OCI-LY1 (cell line): ENCODE measurements around the gene MSI1.

Source experiments
- H2AFZ ChIP-seq: fragments of 200-600 bp; sonication (generic), shearing (Covaris generic); 2 replicates; pipeline ENCODE4 v1.6.0; 2014; ENCODE audit warnings: antibody characterized with exemption, mild to moderate bottlenecking, low read length
- H3F3A ChIP-seq: fragments of 200-600 bp; sonication (generic), shearing (Covaris generic); 2 replicates; pipeline ENCODE4 v1.6.0; 2014; ENCODE audit warnings: mild to moderate bottlenecking, antibody characterized with exemption, low read length, moderate library complexity; ENCODE audit not compliant: insufficient read depth
- H3K27ac ChIP-seq: fragments of 200-600 bp; sonication (generic); 2 replicates; pipeline ENCODE4 v1.5.1; 2014; ENCODE audit warnings: low read length, mixed run types, mild to moderate bottlenecking, low read depth; ENCODE audit not compliant: poor library complexity, severe bottlenecking
- H3K27me3 ChIP-seq: fragments of 200-600 bp; sonication (generic); 2 replicates; pipeline ENCODE4 v1.6.0; 2014; ENCODE audit warnings: antibody characterized with exemption, mild to moderate bottlenecking, low read length, moderate library complexity; ENCODE audit not compliant: insufficient read depth
- H3K36me3 ChIP-seq: fragments of 200-600 bp; sonication (generic); 2 replicates; pipeline ENCODE4 v1.6.1; 2014; ENCODE audit warnings: mild to moderate bottlenecking, antibody characterized with exemption, low read length, moderate library complexity, mixed read lengths; ENCODE audit not compliant: insufficient read depth
- H3K4me1 ChIP-seq: fragments of 200-600 bp; sonication (generic); 2 replicates; pipeline ENCODE4 v1.5.1; 2014; ENCODE audit warnings: mild to moderate bottlenecking, low read length, moderate library complexity; ENCODE audit not compliant: insufficient read depth, severe bottlenecking
- H3K4me2 ChIP-seq: fragments of 200-600 bp; sonication (generic), shearing (Covaris generic); 2 replicates; pipeline ENCODE4 v1.6.1; 2014; ENCODE audit warnings: low read length
- H3K4me3 ChIP-seq: fragments of 200-600 bp; sonication (generic); 2 replicates; pipeline ENCODE4 v1.5.1; 2014; ENCODE audit warnings: low read length, low read depth, mild to moderate bottlenecking, mixed read lengths; ENCODE audit not compliant: poor library complexity, severe bottlenecking
- H3K79me2 ChIP-seq: fragments of 200-600 bp; shearing (Covaris generic); 2 replicates; pipeline ENCODE4 v1.6.1; 2016; ENCODE audit warnings: mixed run types, low read length, mixed read lengths; ENCODE audit not compliant: insufficient read depth
- H3K9ac ChIP-seq: fragments of 200-600 bp; sonication (generic), shearing (Covaris generic); 2 replicates; pipeline ENCODE4 v1.6.1; 2014; ENCODE audit warnings: mild to moderate bottlenecking, low read length, mixed read lengths
- H3K9me2 ChIP-seq: fragments of 200-600 bp; sonication (generic), shearing (Covaris generic); 2 replicates; pipeline ENCODE4 v1.6.1; 2014; ENCODE audit warnings: low read depth, mild to moderate bottlenecking, low read length, mixed read lengths
- H3K9me3 ChIP-seq: fragments of 200-600 bp; shearing (Covaris generic); 2 replicates; pipeline ENCODE4 v1.6.1; 2014; ENCODE audit warnings: low read length, mixed read lengths
- H4K20me1 ChIP-seq: fragments of 200-600 bp; sonication (generic), shearing (Covaris generic); 2 replicates; pipeline ENCODE4 v1.6.0; 2016; ENCODE audit warnings: mild to moderate bottlenecking, low read length; ENCODE audit not compliant: insufficient read depth
- CTCF ChIP-seq: fragments of 200-600 bp; sonication (generic), shearing (Covaris generic); IDR thresholded peaks from 2 replicates; pipeline ENCODE4 v1.5.1; 2017; ENCODE audit warnings: mild to moderate bottlenecking, antibody characterized with exemption, low read length, moderate library complexity, mixed read lengths
- EZH2 ChIP-seq: fragments of 200-600 bp; sonication (generic), shearing (Covaris generic); IDR thresholded peaks from 2 replicates; pipeline ENCODE4 v1.8.0; 2017; ENCODE audit warnings: borderline replicate concordance, mixed run types, mild to moderate bottlenecking, antibody characterized with exemption, low read length, moderate library complexity, mixed read lengths

MSI1 gene

GRCh38 chr12:120397824-120398540 lies 29.0 kb upstream of the MSI1 start:
- Histone ChIP-seq H3K79me2 (no peaks in the 10 kb centered on the region), H3K9me3 (no peaks in the 10 kb centered on the region), H3K9ac (no peak overlapping the region), H3K4me1 (no peaks in the 10 kb centered on the region), H3K27me3 (no peaks in the 10 kb centered on the region), H3K9me2 (no peaks in the 10 kb centered on the region), H4K20me1 (no peaks in the 10 kb centered on the region), H2AFZ (no peak overlapping the region), H3K4me2 (no peak overlapping the region), H3F3A (no peaks in the 10 kb centered on the region), H3K36me3 (no peaks in the 10 kb centered on the region), H3K27ac (no peak overlapping the region), H3K4me3 (no peak overlapping the region)
- TF ChIP-seq EZH2, result no peak
- no peak for TF ChIP-seq CTCF

- TF ChIP-seq CTCF (no peak), EZH2 (no peak)
- no peaks in the 10 kb centered on the region; the same call in 1 of the 2 replicates for H3K27me3 ChIP-seq
- no peaks in the 10 kb centered on the region for H3K9me3 ChIP-seq
- no peak overlapping the region for H3K9ac ChIP-seq
- no peak overlapping the region for H3K4me3 ChIP-seq
- H3F3A ChIP-seq, result no peaks in the 10 kb centered on the region
- no peaks in the 10 kb centered on the region for H4K20me1 ChIP-seq
- H3K27ac ChIP-seq, result no peak overlapping the region
- no peaks in the 10 kb centered on the region for H3K9me2 ChIP-seq
- H3K4me1 ChIP-seq, result no peaks in the 10 kb centered on the region
- no peak overlapping the region for H2AFZ ChIP-seq
- no peak overlapping the region for H3K4me2 ChIP-seq
- H3K79me2 ChIP-seq, result no peaks in the 10 kb centered on the region
- H3K36me3 ChIP-seq, result no peaks in the 10 kb centered on the region
Measured at GRCh38 chr12:120394483-120395367, 25.8 kb upstream of the MSI1 start.

- no peak for TF ChIP-seq CTCF
- TF ChIP-seq EZH2, result no peak
- no peak overlapping the region for H3K4me3 ChIP-seq
- H3K79me2 ChIP-seq, result no peaks in the 10 kb centered on the region
- no peaks in the 10 kb centered on the region for H3K9me3 ChIP-seq
- H3K27ac ChIP-seq, result no peak overlapping the region
- no peaks in the 10 kb centered on the region; the same call in 1 of the 2 replicates for H3K27me3 ChIP-seq
- H3K4me1 ChIP-seq, result no peaks in the 10 kb centered on the region
- no peaks in the 10 kb centered on the region for H3K36me3 ChIP-seq
- no peak overlapping the region for H3K4me2 ChIP-seq
- no peaks in the 10 kb centered on the region for H3K9me2 ChIP-seq
- no peak overlapping the region for H3K9ac ChIP-seq
- H3F3A ChIP-seq, result no peaks in the 10 kb centered on the region
- no peaks in the 10 kb centered on the region for H4K20me1 ChIP-seq
- no peak overlapping the region for H2AFZ ChIP-seq
Measured at GRCh38 chr12:120390540-120391120, 21.7 kb upstream of the MSI1 start.
